Natural killer cell (primary cell): ENCODE results near the gene AQP11. TPM values are rescaled to one million over a fixed set of nuclear protein-coding genes. Genes with fewer than 3 reads are reported as not detected.

Source experiments
- ATAC-seq, 3 donors: fragments of 150-1000 bp in 2 of 3; fragments of 200-7000 bp in 1 of 3; cut with Tn5 transposase; 1 replicate in 1 of 3; 2 replicates in 2 of 3; pipeline ENCODE4 v1.10.0; 2021; ENCODE audit warnings: mild to moderate bottlenecking in 2 of 3, moderate library complexity in 2 of 3
- DNase-seq, 2 donors: peaks; one replicate each; pipeline versions ENCODE4 v3.0.0 to v3.0.0-alpha.2; 2013 to 2021; ENCODE audit warnings: mixed read lengths in 1 of 2
- H3K27ac ChIP-seq: one replicate; pipeline ENCODE4 v1.5.1; 2013; ENCODE audit warnings: mild to moderate bottlenecking, low read length
- H3K27me3 ChIP-seq: one replicate; pipeline ENCODE4 v1.6.1; 2013; ENCODE audit warnings: low read length; ENCODE audit not compliant: control insufficient read depth, insufficient read depth
- H3K36me3 ChIP-seq: one replicate; pipeline ENCODE4 v1.6.1; 2013; ENCODE audit warnings: low read length; ENCODE audit not compliant: control insufficient read depth, insufficient read depth
- H3K4me1 ChIP-seq: one replicate; pipeline ENCODE4 v1.6.1; 2013; ENCODE audit warnings: low read length; ENCODE audit not compliant: control insufficient read depth, insufficient read depth
- H3K4me3 ChIP-seq: one replicate; pipeline ENCODE4 v1.5.1; 2013; ENCODE audit warnings: low read length
- H3K9me3 ChIP-seq: one replicate; pipeline ENCODE4 v1.6.1; 2013; ENCODE audit warnings: low read length; ENCODE audit not compliant: control insufficient read depth, insufficient read depth
- H3K27ac Mint-ChIP-seq, 2 donors: one replicate each; pipeline ENCODE4 v1.8.0; 2022; ENCODE audit warnings: mild to moderate bottlenecking in 2 of 2, mixed read lengths in 2 of 2, moderate library complexity in 1 of 2
- H3K27me3 Mint-ChIP-seq, 2 donors: one replicate each; pipeline ENCODE4 v1.8.0; 2022; ENCODE audit warnings: low read depth in 2 of 2, mixed read lengths in 2 of 2
- H3K36me3 Mint-ChIP-seq: one replicate; pipeline ENCODE4 v1.8.0; 2022; ENCODE audit warnings: mixed read lengths
- H3K4me1 Mint-ChIP-seq, 2 donors: one replicate each; pipeline ENCODE4 v1.8.0; 2022; ENCODE audit warnings: mixed read lengths in 2 of 2
- H3K4me3 Mint-ChIP-seq: one replicate; pipeline ENCODE4 v1.8.0; 2022; ENCODE audit warnings: mild to moderate bottlenecking, moderate library complexity, mixed read lengths
- H3K9me3 Mint-ChIP-seq, 2 donors: one replicate each; pipeline ENCODE4 v1.8.0; 2022; ENCODE audit warnings: mixed read lengths in 2 of 2
- CTCF ChIP-seq: fragments of 200-600 bp; IDR thresholded peaks from one replicate; pipeline ENCODE4 v1.8.0; 2022; ENCODE audit warnings: antibody characterized with exemption
- WGBS: methylation state at CpG from one replicate; pipeline ENCODE4 v1.1.7; 2013; ENCODE audit warnings: missing lambda C conversion rate; ENCODE audit not compliant: insufficient coverage; 5-methylcytosine and 5-hydroxymethylcytosine counted together
- intact Hi-C: fragments of 100-400 bp; cut with micrococcal nuclease; formaldehyde crosslinking; loops from one replicate; pipeline ENCODE4 v1.14.2; 2022
- total RNA-seq, 4 donors: library from RNA; stranded (reverse); fragments of 120-200 nt in 1 of 4; gene quantifications; one replicate each; pipeline versions ENCODE4 v1.2.3 to v1.2.4, GENCODE V29; 2013 to 2022

The AQP11 gene
- total RNA-seq, 3 donors from 2014 or later (not counting 1 experiment from before 2014, with no cell fraction given) = 0.21 to 0.55 (median 0.50) TPM

- Histone ChIP-seq H3K27ac (no peak overlapping the region), H3K4me3 (no peak overlapping the region), H3K4me1 (no peaks in the 10 kb centered on the region), H3K27me3 (no peaks in the 10 kb centered on the region), H3K9me3 (no peaks in the 10 kb centered on the region), H3K36me3 (peaks cover 43% of the 10 kb centered on the region)
- intact Hi-C loops = no loop called here
- H3K4me1 Mint-ChIP-seq = no peaks in the 10 kb centered on the region
- H3K27ac Mint-ChIP-seq = peak overlapping the region in 1 of 2 donors; percentile 62
- H3K4me3 Mint-ChIP-seq = no peak overlapping the region
- DNase-seq = no peak
- H3K36me3 Mint-ChIP-seq = peaks cover 5% of the 10 kb centered on the region
- TF ChIP-seq CTCF = no peak
- H3K27me3 Mint-ChIP-seq = no peaks in the 10 kb centered on the region
- no peaks in the 10 kb centered on the region for H3K9me3 Mint-ChIP-seq
- no peak for ATAC-seq
Measured at GRCh38 chr11:77611921-77612320, 22.2 kb downstream of the AQP11 start.

- no peak for ATAC-seq
- no peak for TF ChIP-seq CTCF
- H3K36me3 ChIP-seq = peaks cover 46% of the 10 kb centered on the region
- H3K9me3 Mint-ChIP-seq = no peaks in the 10 kb centered on the region
- no peak overlapping the region for H3K4me3 ChIP-seq
- H3K4me1 Mint-ChIP-seq = no peaks in the 10 kb centered on the region
- H3K27ac Mint-ChIP-seq = peak overlapping the region in 1 of 2 donors; percentile 45
- H3K27me3 ChIP-seq = no peaks in the 10 kb centered on the region
- intact Hi-C loops = loop anchor here (2.0 kb wide), 1 partner anchor 491 kb away; no protein-coding TSS in a partner anchor
- H3K27me3 Mint-ChIP-seq = no peaks in the 10 kb centered on the region
- WGBS = no CpG with 5 or more reads among the region's 3 CpGs
- peaks cover 18% of the 10 kb centered on the region for H3K36me3 Mint-ChIP-seq
- no peaks in the 10 kb centered on the region for H3K9me3 ChIP-seq
- no peak overlapping the region for H3K4me3 Mint-ChIP-seq
- DNase-seq = no peak
- no peak overlapping the region for H3K27ac ChIP-seq
- no peaks in the 10 kb centered on the region for H3K4me1 ChIP-seq
Measured at GRCh38 chr11:77617892-77618291, 28.1 kb downstream of the AQP11 start.

GRCh38 chr11:77619576-77620198 is 29.9 kb downstream of the AQP11 start:
- 100% methylated on average over 2 of the region's 3 CpGs for WGBS
- peaks cover 18% of the 10 kb centered on the region for H3K36me3 Mint-ChIP-seq
- TF ChIP-seq CTCF = peak; percentile 67
- no peaks in the 10 kb centered on the region for H3K27me3 Mint-ChIP-seq
- no peak overlapping the region for H3K4me3 ChIP-seq
- no peaks in the 10 kb centered on the region for H3K4me1 ChIP-seq
- H3K9me3 ChIP-seq = no peaks in the 10 kb centered on the region
- no peak overlapping the region for H3K4me3 Mint-ChIP-seq
- intact Hi-C loops = loop anchor here (2.0 kb wide), 1 partner anchor 493 kb away; no protein-coding TSS in a partner anchor
- no peak overlapping the region for H3K27ac Mint-ChIP-seq
- H3K27me3 ChIP-seq = no peaks in the 10 kb centered on the region
- peak in 1 of 3 donors; percentile 40 for ATAC-seq
- peak in 1 of 2 donors; percentile 69 for DNase-seq
- H3K27ac ChIP-seq = no peak overlapping the region
- H3K9me3 Mint-ChIP-seq = no peaks in the 10 kb centered on the region
- H3K36me3 ChIP-seq = peaks cover 53% of the 10 kb centered on the region
- H3K4me1 Mint-ChIP-seq = no peaks in the 10 kb centered on the region
